ENCODE measurements around the gene CRABP1.

The CRABP1 gene

GRCh38 chr15:78361771-78362506, 21.8 kb downstream of the CRABP1 start:
- TF ChIP-seq CTCF (IDR thresholded peaks at IDR 0.05; ENCODE audit: low read depth, low read length, missing control alignments): no peak
- in situ Hi-C loops (cut with HindIII; ENCODE audit: low sequenced_read_pairs): no loop called here
- H3K4me3 ChIP-seq (ENCODE audit: low read depth, low read length): no peak overlapping the region
- DNase-seq (ENCODE audit: low read depth): no peak

- no peak for DNase-seq (ENCODE audit: low read depth)
- TF ChIP-seq CTCF (IDR thresholded peaks at IDR 0.05; ENCODE audit: low read depth, low read length, missing control alignments): no peak
- in situ Hi-C loops (cut with HindIII; ENCODE audit: low sequenced_read_pairs): no loop called here
- no peak overlapping the region for H3K4me3 ChIP-seq (ENCODE audit: low read depth, low read length)
Observed at GRCh38 chr15:78362716-78363380, 22.7 kb downstream of the CRABP1 start.

- H3K4me3 ChIP-seq (ENCODE audit: low read depth, low read length): no peak overlapping the region
- no peak for TF ChIP-seq CTCF (IDR thresholded peaks at IDR 0.05; ENCODE audit: low read depth, low read length, missing control alignments)
- no peak for DNase-seq (ENCODE audit: low read depth)
- in situ Hi-C loops (cut with HindIII; ENCODE audit: low sequenced_read_pairs): no loop called here
Observed at GRCh38 chr15:78363381-78363734, 23.2 kb downstream of the CRABP1 start.

DNA sequence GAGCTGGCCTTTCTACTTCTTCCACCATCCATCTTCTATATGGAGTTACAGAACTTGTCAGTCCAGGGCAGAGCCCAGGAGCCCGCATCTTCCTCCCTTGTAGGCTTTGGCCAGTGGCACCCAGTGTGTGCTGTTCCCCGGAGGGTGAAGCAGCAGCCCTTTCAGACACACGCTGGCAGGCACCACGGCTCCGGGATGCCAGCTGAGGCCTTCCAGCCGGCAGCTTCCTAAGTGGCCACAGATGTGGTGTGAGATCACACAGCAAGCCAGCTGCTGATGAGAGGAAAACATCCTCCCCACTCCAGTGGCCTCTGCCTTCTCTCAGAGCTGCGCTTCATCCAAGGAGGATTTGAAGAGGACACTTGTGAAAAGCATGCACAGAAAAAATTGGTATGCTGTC, 24.1 kb downstream of the CRABP1 start:
- DNase-seq (ENCODE audit: low read depth): no peak
- TF ChIP-seq CTCF (IDR thresholded peaks at IDR 0.05; ENCODE audit: low read depth, low read length, missing control alignments): no peak
- H3K4me3 ChIP-seq (ENCODE audit: low read depth, low read length): no peak overlapping the region
- in situ Hi-C loops (cut with HindIII; ENCODE audit: low sequenced_read_pairs): no loop called here

DNA sequence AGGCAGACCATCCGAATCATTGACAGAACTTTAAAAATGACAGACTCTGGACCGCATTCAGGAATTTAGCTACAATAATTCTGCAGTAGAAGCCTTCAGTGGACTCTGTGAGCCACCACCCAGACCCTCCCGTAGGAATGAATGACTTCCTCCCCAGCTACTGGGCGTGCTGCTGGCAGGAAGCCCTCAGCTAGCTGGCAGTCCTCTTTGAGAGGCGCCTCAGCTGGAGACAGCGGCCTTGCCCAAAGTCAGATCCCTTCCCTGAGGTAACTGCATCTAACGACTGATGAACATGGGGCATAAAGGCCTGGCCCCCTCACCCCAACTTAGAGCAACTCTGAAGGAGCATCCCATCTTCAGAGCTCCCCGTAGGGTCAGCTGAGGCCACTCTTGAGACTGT, 25.8 kb downstream of the CRABP1 start:
- H3K4me3 ChIP-seq (ENCODE audit: low read depth, low read length): no peak overlapping the region
- TF ChIP-seq CTCF (IDR thresholded peaks at IDR 0.05; ENCODE audit: low read depth, low read length, missing control alignments): no peak
- no peak for DNase-seq (ENCODE audit: low read depth)
- in situ Hi-C loops (cut with HindIII; ENCODE audit: low sequenced_read_pairs): no loop called here

DNA sequence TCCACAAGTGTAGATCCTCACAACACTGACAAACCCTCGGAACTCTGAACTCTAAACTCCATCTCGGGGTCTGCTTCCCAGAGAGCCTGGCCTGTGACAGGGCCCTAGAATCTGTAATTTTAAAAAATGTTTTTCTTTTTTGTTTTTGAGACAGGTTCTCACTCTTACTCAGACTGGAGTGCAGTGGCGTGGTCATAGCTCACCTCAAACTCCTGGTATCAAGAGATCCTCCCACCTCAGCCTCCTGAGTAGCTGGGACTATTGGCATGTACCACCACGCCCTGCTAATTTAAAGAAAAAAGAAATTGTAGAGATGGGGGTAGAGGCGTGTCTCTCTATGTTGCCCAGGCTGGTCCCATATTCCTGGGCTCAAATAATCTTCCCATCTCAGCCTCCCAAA, 26.2 kb downstream of the CRABP1 start:
- no peak for TF ChIP-seq CTCF (IDR thresholded peaks at IDR 0.05; ENCODE audit: low read depth, low read length, missing control alignments)
- no peak overlapping the region for H3K4me3 ChIP-seq (ENCODE audit: low read depth, low read length)
- in situ Hi-C loops (cut with HindIII; ENCODE audit: low sequenced_read_pairs): no loop called here
- no peak for DNase-seq (ENCODE audit: low read depth)
